Fibroblast of pulmonary artery (primary cell): ENCODE data around the gene FAM120B.

Source experiments
- DNase-seq: peaks from one replicate; pipeline ENCODE4 v3.0.0-alpha.2; 2010; ENCODE audit warnings: low read depth
- H3K4me3 ChIP-seq: replicated peaks from 2 replicates; pipeline ENCODE4 v1.5.1; 2011; ENCODE audit warnings: low read depth, mild to moderate bottlenecking, control low read depth, low read length, moderate library complexity
- CTCF ChIP-seq: IDR thresholded peaks from 2 replicates; pipeline ENCODE4 v1.5.1; 2011; ENCODE audit warnings: mild to moderate bottlenecking, control low read depth, low read length, inconsistent platforms; ENCODE audit errors: missing control alignments

The FAM120B gene

GRCh38 chr6:170361335-170361734, 54.8 kb downstream of the FAM120B start:
- no peak overlapping the region for H3K4me3 ChIP-seq
- TF ChIP-seq CTCF, result no peak

GRCh38 chr6:170362121-170362520, 55.6 kb downstream of the FAM120B start:
- DNase-seq, result no peak
- no peak overlapping the region for H3K4me3 ChIP-seq
- no peak for TF ChIP-seq CTCF

More at GRCh38 chr6:170361335-170361734, 54.8 kb downstream of the FAM120B start:
- DNase-seq, result no peak

GRCh38 chr6:170363255-170363654, 56.7 kb downstream of the FAM120B start:
- H3K4me3 ChIP-seq, result no peak overlapping the region
- TF ChIP-seq CTCF, result no peak
- DNase-seq, result no peak

- DNase-seq, result no peak
- no peak for TF ChIP-seq CTCF
- no peak overlapping the region for H3K4me3 ChIP-seq
Observed at GRCh38 chr6:170365121-170365520, 58.6 kb downstream of the FAM120B start.

- DNase-seq, result no peak
- no peak for TF ChIP-seq CTCF
- no peak overlapping the region for H3K4me3 ChIP-seq
Observed at GRCh38 chr6:170365593-170365992, 59.0 kb downstream of the FAM120B start.

GRCh38 chr6:170366248-170366960, 59.8 kb downstream of the FAM120B start:
- DNase-seq, result no peak
- H3K4me3 ChIP-seq, result no peak overlapping the region
- TF ChIP-seq CTCF, result no peak

- DNase-seq, result no peak
- TF ChIP-seq CTCF, result no peak
- no peak overlapping the region for H3K4me3 ChIP-seq
Observed at GRCh38 chr6:170367241-170367640, 60.7 kb downstream of the FAM120B start.
